Measurements from ENCODE around the gene RYR1. TPM values are rescaled to one million over a fixed set of nuclear protein-coding genes. Genes with fewer than 3 reads are reported as not detected.

Gene RYR1
- total RNA-seq, 1 experiment from 2014 or later: not detected

DNA sequence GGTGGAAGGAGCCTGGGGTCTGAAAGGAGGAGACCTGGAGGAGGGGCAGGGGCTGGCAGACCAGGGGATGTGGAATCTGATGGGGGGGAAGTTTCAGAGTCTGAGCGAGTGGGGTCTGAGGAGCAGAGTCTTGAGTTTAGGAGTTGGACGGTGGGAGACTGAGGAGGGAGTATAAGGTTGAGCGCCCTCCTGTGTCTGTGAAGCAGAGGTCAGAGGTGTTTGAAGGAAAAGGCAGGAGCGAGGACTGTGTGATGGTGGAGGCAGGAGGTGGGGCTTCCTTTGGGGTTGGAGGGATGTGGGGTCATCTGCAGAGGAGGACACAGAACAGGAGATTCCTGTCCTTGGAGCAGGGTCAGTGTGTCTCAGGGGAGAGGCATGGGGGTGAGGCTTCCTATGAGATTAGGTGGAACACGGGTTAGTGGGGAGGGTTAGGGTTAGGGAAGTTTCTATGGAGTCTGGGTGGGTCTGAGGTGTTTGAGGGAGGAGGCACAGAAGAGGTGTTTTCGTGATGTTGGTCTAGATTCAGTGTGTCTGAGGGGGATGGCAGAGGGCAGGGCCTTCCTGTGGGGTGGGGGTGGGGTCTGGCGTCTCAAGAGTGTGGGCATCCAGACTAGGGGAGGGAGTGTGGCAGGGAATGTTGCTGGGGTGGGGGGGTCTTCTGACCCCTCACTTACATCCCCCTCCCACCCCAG is 8.3 kb downstream of the RYR1 start:
- H3K4me2 ChIP-seq (ENCODE audit: low read length): no peak overlapping the region
- no peak for DNase-seq
- H3K79me2 ChIP-seq (ENCODE audit: low read length): no peaks in the 10 kb centered on the region
- H3K4me1 ChIP-seq (ENCODE audit: insufficient read depth, low read length): no peaks in the 10 kb centered on the region
- H3K9me3 ChIP-seq (ENCODE audit: low read length): no peaks in the 10 kb centered on the region
- intact Hi-C loops (cut with micrococcal nuclease): no loop called here
- H3K9ac ChIP-seq (ENCODE audit: low read length): no peak overlapping the region
- H2AFZ ChIP-seq (ENCODE audit: low read length): no peak overlapping the region
- TF ChIP-seq, protein P1, sequence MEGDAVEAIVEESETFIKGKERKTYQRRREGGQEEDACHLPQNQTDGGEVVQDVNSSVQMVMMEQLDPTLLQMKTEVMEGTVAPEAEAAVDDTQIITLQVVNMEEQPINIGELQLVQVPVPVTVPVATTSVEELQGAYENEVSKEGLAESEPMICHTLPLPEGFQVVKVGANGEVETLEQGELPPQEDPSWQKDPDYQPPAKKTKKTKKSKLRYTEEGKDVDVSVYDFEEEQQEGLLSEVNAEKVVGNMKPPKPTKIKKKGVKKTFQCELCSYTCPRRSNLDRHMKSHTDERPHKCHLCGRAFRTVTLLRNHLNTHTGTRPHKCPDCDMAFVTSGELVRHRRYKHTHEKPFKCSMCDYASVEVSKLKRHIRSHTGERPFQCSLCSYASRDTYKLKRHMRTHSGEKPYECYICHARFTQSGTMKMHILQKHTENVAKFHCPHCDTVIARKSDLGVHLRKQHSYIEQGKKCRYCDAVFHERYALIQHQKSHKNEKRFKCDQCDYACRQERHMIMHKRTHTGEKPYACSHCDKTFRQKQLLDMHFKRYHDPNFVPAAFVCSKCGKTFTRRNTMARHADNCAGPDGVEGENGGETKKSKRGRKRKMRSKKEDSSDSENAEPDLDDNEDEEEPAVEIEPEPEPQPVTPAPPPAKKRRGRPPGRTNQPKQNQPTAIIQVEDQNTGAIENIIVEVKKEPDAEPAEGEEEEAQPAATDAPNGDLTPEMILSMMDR (conservative IDR thresholded peaks at IDR 0.05; ENCODE audit: low read depth, low read length): peak; percentile 22; the same call in 1 of the 2 replicates
- no peak for TF ChIP-seq EZH2phosphoT487 (IDR thresholded peaks at IDR 0.05; ENCODE audit: borderline replicate concordance, low read length)
- POLR2A ChIA-PET (ENCODE audit: unreplicated experiment): no interaction called here
- H3K36me3 ChIP-seq (ENCODE audit: low read depth, low read length): no peaks in the 10 kb centered on the region
- no peaks in the 10 kb centered on the region for H3F3A ChIP-seq (ENCODE audit: low read length, unreplicated experiment)
- CTCF ChIA-PET: no interaction called here
- H4K20me1 ChIP-seq (ENCODE audit: low read length): no peaks in the 10 kb centered on the region
- BruUV-seq (replicated peaks): no TSS peak
- no peaks in the 10 kb centered on the region for H3K27me3 ChIP-seq (ENCODE audit: low read length)
- H3K27ac ChIP-seq (ENCODE audit: low read length): no peak overlapping the region
- H3K9me2 ChIP-seq (replicated peaks; ENCODE audit: low read length): no peaks in the 10 kb centered on the region
- no peak overlapping the region for H3K4me3 ChIP-seq (ENCODE audit: low read length)
- no peak for ATAC-seq

DNA sequence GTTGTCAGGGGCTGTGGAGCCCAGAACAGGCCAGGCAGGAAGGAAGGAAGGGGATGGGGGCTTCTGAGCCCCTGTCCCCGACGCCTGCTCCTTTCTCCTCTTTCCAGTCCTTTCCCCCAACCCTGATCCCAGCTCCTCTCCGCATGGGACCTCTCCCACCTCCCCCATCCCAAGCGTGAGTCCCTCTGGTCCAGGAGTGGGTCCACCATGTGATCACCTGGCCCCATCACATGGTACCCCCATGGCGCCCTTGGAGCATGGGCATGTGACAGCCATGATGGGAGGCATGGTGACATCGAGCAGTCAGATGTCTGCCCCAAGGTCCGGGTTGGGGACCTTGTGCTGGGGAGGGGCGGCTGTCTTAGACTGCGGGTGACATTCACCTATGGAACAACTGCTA is 9.2 kb downstream of the RYR1 start:
- POLR2A ChIA-PET (ENCODE audit: unreplicated experiment): no interaction called here
- no peak overlapping the region for H2AFZ ChIP-seq (ENCODE audit: low read length)
- no peaks in the 10 kb centered on the region for H3K4me1 ChIP-seq (ENCODE audit: insufficient read depth, low read length)
- H3K27me3 ChIP-seq (ENCODE audit: low read length): no peaks in the 10 kb centered on the region
- H3K9me2 ChIP-seq (replicated peaks; ENCODE audit: low read length): no peaks in the 10 kb centered on the region
- BruUV-seq (replicated peaks): no TSS peak
- no peaks in the 10 kb centered on the region for H3K36me3 ChIP-seq (ENCODE audit: low read depth, low read length)
- no peak overlapping the region for H3K27ac ChIP-seq (ENCODE audit: low read length)
- DNase-seq: no peak
- H3F3A ChIP-seq (ENCODE audit: low read length, unreplicated experiment): no peaks in the 10 kb centered on the region
- no peak for ATAC-seq
- CTCF ChIA-PET: no interaction called here
- H3K79me2 ChIP-seq (ENCODE audit: low read length): no peaks in the 10 kb centered on the region
- no peak overlapping the region for H3K9ac ChIP-seq (ENCODE audit: low read length)
- H3K4me2 ChIP-seq (ENCODE audit: low read length): no peak overlapping the region
- TF ChIP-seq EZH2 (IDR thresholded peaks at IDR 0.05; ENCODE audit: low read length, unreplicated experiment): no peak
- no peak for TF ChIP-seq EZH2phosphoT487 (IDR thresholded peaks at IDR 0.05; ENCODE audit: borderline replicate concordance, low read length)
- TF ChIP-seq, protein P1 (conservative IDR thresholded peaks at IDR 0.05; ENCODE audit: low read depth, low read length): no peak
- H3K4me3 ChIP-seq (ENCODE audit: low read length): no peak overlapping the region
- no peaks in the 10 kb centered on the region for H4K20me1 ChIP-seq (ENCODE audit: low read length)
- H3K9me3 ChIP-seq (ENCODE audit: low read length): no peaks in the 10 kb centered on the region
- intact Hi-C loops (cut with micrococcal nuclease): no loop called here

DNA sequence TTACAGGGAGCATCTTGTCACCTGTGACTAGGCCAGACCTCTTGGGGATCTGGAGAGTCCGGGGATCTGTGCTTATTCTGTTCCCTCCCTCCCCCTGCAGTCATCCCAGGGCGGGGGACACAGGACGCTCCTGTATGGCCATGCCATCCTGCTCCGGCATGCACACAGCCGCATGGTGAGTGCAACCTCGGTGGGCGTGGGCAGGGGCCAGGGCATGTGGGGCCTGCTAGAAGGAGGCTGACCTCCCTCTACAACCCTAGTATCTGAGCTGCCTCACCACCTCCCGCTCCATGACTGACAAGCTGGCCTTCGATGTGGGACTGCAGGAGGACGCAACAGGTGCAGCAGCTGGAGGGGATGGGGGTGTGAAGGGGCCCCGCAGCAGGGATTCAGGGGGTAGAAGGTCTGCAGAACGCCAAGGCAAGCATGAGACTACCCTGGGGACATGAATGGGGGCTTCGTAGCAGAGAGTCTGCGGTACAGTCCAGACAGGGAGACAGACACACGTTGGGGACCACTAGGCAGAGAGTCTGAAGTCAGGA is 10.0 kb downstream of the RYR1 start:
- Histone ChIP-seq H3K4me1 (ENCODE audit: insufficient read depth, low read length) (no peaks in the 10 kb centered on the region), H3K9me2 (replicated peaks; ENCODE audit: low read length) (no peaks in the 10 kb centered on the region), H3K79me2 (ENCODE audit: low read length) (no peaks in the 10 kb centered on the region), H3K9ac (ENCODE audit: low read length) (no peak overlapping the region), H3K27me3 (ENCODE audit: low read length) (no peaks in the 10 kb centered on the region), H3K4me2 (ENCODE audit: low read length) (no peak overlapping the region), H3K4me3 (ENCODE audit: low read length) (no peak overlapping the region), H3K9me3 (ENCODE audit: low read length) (no peaks in the 10 kb centered on the region), H2AFZ (ENCODE audit: low read length) (no peak overlapping the region), H3F3A (ENCODE audit: low read length, unreplicated experiment) (no peaks in the 10 kb centered on the region), H3K27ac (ENCODE audit: low read length) (no peak overlapping the region), H3K36me3 (ENCODE audit: low read depth, low read length) (no peaks in the 10 kb centered on the region), H4K20me1 (ENCODE audit: low read length) (no peaks in the 10 kb centered on the region)
- ChIA-PET CTCF (no interaction called here), POLR2A (ENCODE audit: unreplicated experiment) (no interaction called here)
- ATAC-seq (no peak), DNase-seq (no peak)
- intact Hi-C loops (cut with micrococcal nuclease): no loop called here
- TF ChIP-seq, protein P1 (conservative IDR thresholded peaks at IDR 0.05; ENCODE audit: low read depth, low read length): no peak
- TF ChIP-seq EZH2phosphoT487 (IDR thresholded peaks at IDR 0.05; ENCODE audit: borderline replicate concordance, low read length) (no peak), EZH2 (IDR thresholded peaks at IDR 0.05; ENCODE audit: low read length, unreplicated experiment) (no peak)
- BruUV-seq (replicated peaks): no TSS peak

Measured in PC-3 (cell line).